ENCODE results near the gene SRGAP1. TPM values are rescaled to one million over a fixed set of nuclear protein-coding genes. Genes with fewer than 3 reads are reported as not detected.

SRGAP1 gene
- total RNA-seq, 1 experiment from 2014 or later: 26.8 TPM

GRCh38 chr12:64028541-64028940 is 184.0 kb downstream of the SRGAP1 start:
- Histone ChIP-seq H3K36me3 (ENCODE audit: control insufficient read depth, insufficient read depth, low read length) (no peaks in the 10 kb centered on the region), H3K4me1 (ENCODE audit: control insufficient read depth, insufficient read depth, low read length) (no peaks in the 10 kb centered on the region), H3K9me3 (ENCODE audit: control insufficient read depth, insufficient read depth, low read depth, low read length) (peaks cover 5% of the 10 kb centered on the region; the same call in 1 of the 2 replicates), H3K27ac (ENCODE audit: low read length) (no peak overlapping the region), H3K4me3 (ENCODE audit: low read depth in 2 of 2, low read length in 2 of 2) (no peak overlapping the region), H3K27me3 (ENCODE audit: control insufficient read depth, insufficient read depth, low read length) (no peaks in the 10 kb centered on the region)
- in situ Hi-C loops (cut with HindIII; ENCODE audit: low pct_unique_long_range_greater_than_20kb, low sequenced_read_pairs): no loop called here
- CTCF ChIA-PET: no interaction called here
- BruUV-seq (replicated peaks): no TSS peak
- TF ChIP-seq SIN3A (IDR thresholded peaks at IDR 0.05; ENCODE audit: borderline replicate concordance, insufficient read depth, low read depth, low read length): no peak
- TF ChIP-seq CTCF (IDR thresholded peaks at IDR 0.05): no peak
- TF ChIP-seq REST (IDR thresholded peaks at IDR 0.05; ENCODE audit: insufficient read depth in 1 of 2, low read depth in 2 of 2, low read length in 1 of 2): no peak
- no peak for TF ChIP-seq TCF7L2 (IDR thresholded peaks at IDR 0.05; ENCODE audit: low read depth, low read length)
- TF ChIP-seq POLR2AphosphoS5 (IDR thresholded peaks at IDR 0.05; ENCODE audit: low read depth, low read length): no peak
- POLR2A ChIA-PET: no interaction called here
- DNase-seq (ENCODE audit: low read depth, low spot score): no peak
- ATAC-seq: no peak
- intact Hi-C loops (cut with micrococcal nuclease; ENCODE audit: unreplicated experiment): no loop called here

- in situ Hi-C loops (cut with HindIII; ENCODE audit: low pct_unique_long_range_greater_than_20kb, low sequenced_read_pairs) (no loop called here), intact Hi-C loops (cut with micrococcal nuclease; ENCODE audit: unreplicated experiment) (no loop called here)
- H3K4me3 ChIP-seq (ENCODE audit: low read depth in 2 of 2, low read length in 2 of 2): no peak overlapping the region
- no peak overlapping the region for H3K27ac ChIP-seq (ENCODE audit: low read length)
- ChIA-PET CTCF (no interaction called here), POLR2A (no interaction called here)
- no peak for TF ChIP-seq REST (IDR thresholded peaks at IDR 0.05; ENCODE audit: insufficient read depth in 1 of 2, low read depth in 2 of 2, low read length in 1 of 2)
- TF ChIP-seq TCF7L2 (IDR thresholded peaks at IDR 0.05; ENCODE audit: low read depth, low read length): no peak
- no peak for TF ChIP-seq CTCF (IDR thresholded peaks at IDR 0.05)
- no peak for TF ChIP-seq SIN3A (IDR thresholded peaks at IDR 0.05; ENCODE audit: borderline replicate concordance, insufficient read depth, low read depth, low read length)
- no peak for TF ChIP-seq POLR2AphosphoS5 (IDR thresholded peaks at IDR 0.05; ENCODE audit: low read depth, low read length)
- no peaks in the 10 kb centered on the region for H3K4me1 ChIP-seq (ENCODE audit: control insufficient read depth, insufficient read depth, low read length)
- ATAC-seq (no peak), DNase-seq (ENCODE audit: low read depth, low spot score) (no peak)
- H3K9me3 ChIP-seq (ENCODE audit: control insufficient read depth, insufficient read depth, low read depth, low read length): peaks cover 5% of the 10 kb centered on the region; the same call in 1 of the 2 replicates
- BruUV-seq (replicated peaks): no TSS peak
- H3K27me3 ChIP-seq (ENCODE audit: control insufficient read depth, insufficient read depth, low read length): no peaks in the 10 kb centered on the region
- H3K36me3 ChIP-seq (ENCODE audit: control insufficient read depth, insufficient read depth, low read length): no peaks in the 10 kb centered on the region
Observed at GRCh38 chr12:64029013-64029857, 184.7 kb downstream of the SRGAP1 start.
